GM19438 (cell line): ENCODE results near the gene RASGEF1B.

Experiments
- ATAC-seq: cut with Tn5 transposase; IDR thresholded peaks from one replicate; pipeline ENCODE4 v1.9.1; 2021; ENCODE audit warnings: low read depth; ENCODE audit not compliant: unreplicated experiment

The RASGEF1B gene

GRCh38 chr4:81405900-81406401 is 65.8 kb downstream of the RASGEF1B start:
- peak; percentile 83 for ATAC-seq

GRCh38 chr4:81404741-81405140 is 67.0 kb downstream of the RASGEF1B start:
- ATAC-seq: no peak

GRCh38 chr4:81404294-81404693 is 67.4 kb downstream of the RASGEF1B start:
- no peak for ATAC-seq

- no peak for ATAC-seq
Measured at GRCh38 chr4:81399306-81400086, 72.2 kb downstream of the RASGEF1B start.

- ATAC-seq: no peak
Measured at GRCh38 chr4:81398379-81398778, 73.3 kb downstream of the RASGEF1B start.

GRCh38 chr4:81397635-81398034 is 74.1 kb downstream of the RASGEF1B start:
- ATAC-seq: no peak

- no peak for ATAC-seq
Measured at GRCh38 chr4:81395239-81395638, 76.5 kb downstream of the RASGEF1B start.

GRCh38 chr4:81392164-81392563 is 79.5 kb downstream of the RASGEF1B start:
- no peak for ATAC-seq

- no peak for ATAC-seq
Measured at GRCh38 chr4:81389720-81390119, 82.0 kb downstream of the RASGEF1B start.

- ATAC-seq: no peak
Measured at GRCh38 chr4:81380437-81380836, 91.3 kb downstream of the RASGEF1B start.

GRCh38 chr4:81378386-81378785 is 93.3 kb downstream of the RASGEF1B start:
- no peak for ATAC-seq

- no peak for ATAC-seq
Measured at GRCh38 chr4:81377191-81377590, 94.5 kb downstream of the RASGEF1B start.

- no peak for ATAC-seq
Measured at GRCh38 chr4:81376720-81377119, 95.0 kb downstream of the RASGEF1B start.
